PFSK-1 (cell line): ENCODE data around the gene CARD9.

Experiments used
- FOXP2 ChIP-seq: optimal IDR thresholded peaks from 2 replicates; pipeline ENCODE3; 2011; ENCODE audit warnings: borderline replicate concordance, control low read depth, inconsistent platforms; ENCODE audit not compliant: insufficient read depth; ENCODE audit errors: extremely low read length, extremely low read depth
- POLR2AphosphoS5 ChIP-seq: IDR thresholded peaks from 2 replicates; pipeline ENCODE4 v1.6.1; 2012; ENCODE audit warnings: low read depth, mild to moderate bottlenecking, control low read depth, low read length, moderate library complexity
- REST ChIP-seq, 2 experiments: IDR thresholded peaks; 2 replicates each; pipeline versions ENCODE4 v1.6.1 to v1.8.0; 2011 to 2012; ENCODE audit warnings: low read depth in 2 of 2, low read length in 2 of 2, control low read depth in 1 of 2, inconsistent platforms in 1 of 2, mild to moderate bottlenecking in 1 of 2, moderate library complexity in 1 of 2; ENCODE audit not compliant: insufficient read depth in 1 of 2
- SIN3A ChIP-seq: IDR thresholded peaks from 2 replicates; pipeline ENCODE4 v1.6.1; 2012; ENCODE audit warnings: mild to moderate bottlenecking, low read length, moderate library complexity, borderline replicate concordance; ENCODE audit not compliant: insufficient read depth
- TAF1 ChIP-seq: IDR thresholded peaks from 2 replicates; pipeline ENCODE4 v1.6.1; 2012; ENCODE audit warnings: low read length, control low read depth, borderline replicate concordance; ENCODE audit not compliant: insufficient read depth

CARD9 gene

GRCh38 chr9:136326061-136326760 is 47.3 kb downstream of the CARD9 start:
- TF ChIP-seq SIN3A, result no peak
- TF ChIP-seq REST (IDR thresholded peaks at IDR 0.05; ENCODE audit: insufficient read depth in 1 of 2, low read depth in 2 of 2, low read length in 2 of 2), result no peak
- no peak for TF ChIP-seq FOXP2
- TF ChIP-seq POLR2AphosphoS5, result no peak
- TF ChIP-seq TAF1, result no peak

- TF ChIP-seq REST (IDR thresholded peaks at IDR 0.05; ENCODE audit: insufficient read depth in 1 of 2, low read depth in 2 of 2, low read length in 2 of 2) (no peak), POLR2AphosphoS5 (no peak), SIN3A (no peak), TAF1 (no peak), FOXP2 (no peak)
These were observed 48.1 kb downstream of the CARD9 start for GRCh38 chr9:136325358-136325757.

- TF ChIP-seq SIN3A, result no peak
These were observed 48.8 kb downstream of the CARD9 start for GRCh38 chr9:136324501-136325300.

GRCh38 chr9:136323371-136323789 is 50.1 kb downstream of the CARD9 start:
- TF ChIP-seq POLR2AphosphoS5, result no peak
- no peak for TF ChIP-seq FOXP2
- no peak for TF ChIP-seq SIN3A
- no peak for TF ChIP-seq REST (IDR thresholded peaks at IDR 0.05; ENCODE audit: insufficient read depth in 1 of 2, low read depth in 2 of 2, low read length in 2 of 2)
- no peak for TF ChIP-seq TAF1

GRCh38 chr9:136322756-136323330 is 50.6 kb downstream of the CARD9 start:
- no peak for TF ChIP-seq POLR2AphosphoS5
- TF ChIP-seq REST (IDR thresholded peaks at IDR 0.05; ENCODE audit: insufficient read depth in 1 of 2, low read depth in 2 of 2, low read length in 2 of 2), result no peak
- TF ChIP-seq FOXP2, result no peak
- TF ChIP-seq SIN3A, result no peak
- no peak for TF ChIP-seq TAF1
